Progenitor cell of endocrine pancreas (in vitro differentiated cells): ENCODE measurements around the gene MSMO1. TPM values are rescaled to one million over a fixed set of nuclear protein-coding genes. Genes with fewer than 3 reads are reported as not detected.

Experiments
- DNase-seq: peaks from one replicate; pipeline ENCODE4 v3.0.0; 2021; ENCODE audit warnings: low spot score; ENCODE audit not compliant: unreplicated experiment
- H3K27ac Mint-ChIP-seq: 2 replicates; pipeline ENCODE4 v1.8.0; 2021; ENCODE audit warnings: mild to moderate bottlenecking, moderate library complexity, mixed read lengths
- H3K27me3 Mint-ChIP-seq: 2 replicates; pipeline ENCODE4 v1.8.0; 2021; ENCODE audit warnings: mixed read lengths
- H3K36me3 Mint-ChIP-seq: 2 replicates; pipeline ENCODE4 v1.8.0; 2022; ENCODE audit warnings: mixed read lengths; ENCODE audit not compliant: insufficient read depth
- H3K4me1 Mint-ChIP-seq: 2 replicates; pipeline ENCODE4 v1.8.0; 2021; ENCODE audit warnings: low read depth, mixed read lengths
- H3K4me3 Mint-ChIP-seq: 2 replicates; pipeline ENCODE4 v1.8.0; 2021; ENCODE audit warnings: low read depth, mild to moderate bottlenecking, moderate library complexity, mixed read lengths
- H3K9me3 Mint-ChIP-seq: 2 replicates; pipeline ENCODE4 v1.8.0; 2021; ENCODE audit warnings: low read depth, mixed read lengths
- CTCF ChIP-seq: fragments of 200-600 bp; sonication (generic); IDR thresholded peaks from one replicate; pipeline ENCODE4 v1.5.0; 2021; ENCODE audit warnings: antibody characterized with exemption, mild to moderate bottlenecking; ENCODE audit not compliant: unreplicated experiment
- microRNA-seq: library from miRNA; unstranded; fragments of <30 nt; microRNA quantifications from one replicate; pipeline ENCODE4 v1.1.0, GENCODE V29; 2020; ENCODE audit warnings: borderline number of aligned reads; ENCODE audit not compliant: unreplicated experiment
- total RNA-seq: library from RNA; stranded (reverse); gene quantifications from 2 replicates; pipeline ENCODE4 v1.2.1, GENCODE V29; 2021

The MSMO1 gene
- total RNA-seq, 1 donor from 2014 or later: 87.1 TPM

GRCh38 chr4:165388756-165389155, 61.3 kb downstream of the MSMO1 start:
- DNase-seq: no peak
- Mint-ChIP-seq H3K9me3 (no peaks in the 10 kb centered on the region), H3K4me1 (peaks cover 7% of the 10 kb centered on the region), H3K4me3 (no peak overlapping the region), H3K27me3 (no peaks in the 10 kb centered on the region), H3K36me3 (no peaks in the 10 kb centered on the region), H3K27ac (no peak overlapping the region)
- TF ChIP-seq CTCF: no peak

Small RNA genes lying within 50 kb of the gene (microRNA-seq; reads per million reads assigned to microRNA genes)
- gene MIR578: not detected

Other genes with a start within 250 kb of the MSMO1 start
- 8.7 and 10.5 TPM in 2 replicates for gene TMEM192, start 214.8 kb upstream of the MSMO1 start, total RNA-seq
- gene KLHL2, start 120.1 kb upstream of the MSMO1 start, total RNA-seq: 22.1 and 22.3 TPM in 2 replicates
- 129 and 135 TPM in 2 replicates for gene CPE, start 51.3 kb downstream of the MSMO1 start, total RNA-seq